ENCODE measurements around the gene KRT79.
A peak's percentile ranks its signal among the peaks of the same experiment; 100 is the strongest.
"Not testable (repeated sequence)": the region's sequence is repeated elsewhere in the genome, so short reads cannot be mapped to it uniquely, and the experiment has no call there.

KRT79 gene

GRCh38 chr12:52833922-52834726 lies at the start of gene KRT79:
TSS of gene KRT79 (minus strand) at chr12:52834311. CDS start at chr12:52834260, 51 bp downstream.
- DNase-seq = no peak

GRCh38 chr12:52880499-52880898 lies 46.4 kb upstream of the KRT79 start:
- DNase-seq = not testable (repeated sequence)

- peak; percentile 70 for DNase-seq
Observed at GRCh38 chr12:52879394-52880351, 45.6 kb upstream of the KRT79 start.

- DNase-seq = no peak
Observed at GRCh38 chr12:52878507-52879393, 44.6 kb upstream of the KRT79 start.

- DNase-seq = no peak
Observed at GRCh38 chr12:52877242-52877641, 43.1 kb upstream of the KRT79 start.

GRCh38 chr12:52876372-52876771 lies 42.3 kb upstream of the KRT79 start:
- no peak for DNase-seq

GRCh38 chr12:52874573-52875435 lies 40.7 kb upstream of the KRT79 start:
- no peak for DNase-seq

GRCh38 chr12:52873832-52874572 lies 39.9 kb upstream of the KRT79 start:
- DNase-seq = peak; percentile 74

GRCh38 chr12:52873513-52873831 lies 39.4 kb upstream of the KRT79 start:
- no peak for DNase-seq

- DNase-seq = no peak
Observed at GRCh38 chr12:52872644-52873389, 38.7 kb upstream of the KRT79 start.

GRCh38 chr12:52871291-52872039 lies 37.4 kb upstream of the KRT79 start:
- no peak for DNase-seq

GRCh38 chr12:52870361-52871290 lies 36.5 kb upstream of the KRT79 start:
- peak; percentile 34 for DNase-seq

- peak; percentile 32 for DNase-seq
Observed at GRCh38 chr12:52867642-52868041, 33.5 kb upstream of the KRT79 start.

GRCh38 chr12:52867152-52867551 lies 33.0 kb upstream of the KRT79 start:
- no peak for DNase-seq

GRCh38 chr12:52865090-52865944 lies 31.2 kb upstream of the KRT79 start:
- no peak for DNase-seq

- DNase-seq = no peak
Observed at GRCh38 chr12:52862023-52862422, 27.9 kb upstream of the KRT79 start.

- DNase-seq = no peak
Observed at GRCh38 chr12:52861511-52861910, 27.4 kb upstream of the KRT79 start.

All from MV-4-11 (cell line).